Astrocyte of the spinal cord (primary cell): ENCODE results near the gene SVIL.
A peak's percentile ranks its signal among the peaks of the same experiment; 100 is the strongest.

Source experiments
- DNase-seq: peaks from one replicate; pipeline ENCODE4 v3.0.0; 2011; ENCODE audit warnings: low read depth, low spot score
- H3K4me3 ChIP-seq: 2 replicates; pipeline ENCODE4 v1.5.1; 2011; ENCODE audit warnings: low read depth, mild to moderate bottlenecking, low read length, moderate library complexity
- in situ Hi-C: cut with HindIII; loops from 2 replicates; pipeline ENCODE4 v1.10.0; 2017; ENCODE audit warnings: low sequenced_read_pairs
- TF ChIP-seq, protein P1 (sequence below): IDR thresholded peaks from 2 replicates; pipeline ENCODE4 v1.5.1; 2012; ENCODE audit warnings: low read depth, mild to moderate bottlenecking, low read length, inconsistent platforms

Gene SVIL

DNA sequence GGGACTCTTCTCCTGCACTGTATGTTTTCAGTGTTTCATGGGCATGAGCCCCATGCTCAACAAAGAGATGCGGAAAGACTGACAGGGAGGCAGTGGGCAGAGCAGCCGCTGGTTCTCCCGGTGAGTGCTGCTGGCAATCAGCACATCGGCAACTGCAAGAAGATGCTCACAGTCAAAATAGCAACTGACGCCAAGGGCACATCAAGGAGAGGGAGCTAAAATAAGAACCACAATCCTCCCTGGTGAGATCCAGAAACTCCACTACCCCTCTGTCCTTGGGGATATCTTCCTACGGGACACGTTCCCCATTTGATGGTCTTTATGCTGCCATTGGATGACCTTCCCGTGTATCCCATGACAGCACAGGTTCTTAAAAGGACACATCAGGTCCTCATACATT, 28.9 kb upstream of the SVIL start:
- no peak overlapping the region for H3K4me3 ChIP-seq
- in situ Hi-C loops = no loop called here
- TF ChIP-seq, protein P1, sequence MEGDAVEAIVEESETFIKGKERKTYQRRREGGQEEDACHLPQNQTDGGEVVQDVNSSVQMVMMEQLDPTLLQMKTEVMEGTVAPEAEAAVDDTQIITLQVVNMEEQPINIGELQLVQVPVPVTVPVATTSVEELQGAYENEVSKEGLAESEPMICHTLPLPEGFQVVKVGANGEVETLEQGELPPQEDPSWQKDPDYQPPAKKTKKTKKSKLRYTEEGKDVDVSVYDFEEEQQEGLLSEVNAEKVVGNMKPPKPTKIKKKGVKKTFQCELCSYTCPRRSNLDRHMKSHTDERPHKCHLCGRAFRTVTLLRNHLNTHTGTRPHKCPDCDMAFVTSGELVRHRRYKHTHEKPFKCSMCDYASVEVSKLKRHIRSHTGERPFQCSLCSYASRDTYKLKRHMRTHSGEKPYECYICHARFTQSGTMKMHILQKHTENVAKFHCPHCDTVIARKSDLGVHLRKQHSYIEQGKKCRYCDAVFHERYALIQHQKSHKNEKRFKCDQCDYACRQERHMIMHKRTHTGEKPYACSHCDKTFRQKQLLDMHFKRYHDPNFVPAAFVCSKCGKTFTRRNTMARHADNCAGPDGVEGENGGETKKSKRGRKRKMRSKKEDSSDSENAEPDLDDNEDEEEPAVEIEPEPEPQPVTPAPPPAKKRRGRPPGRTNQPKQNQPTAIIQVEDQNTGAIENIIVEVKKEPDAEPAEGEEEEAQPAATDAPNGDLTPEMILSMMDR = no peak
- DNase-seq = no peak

DNA sequence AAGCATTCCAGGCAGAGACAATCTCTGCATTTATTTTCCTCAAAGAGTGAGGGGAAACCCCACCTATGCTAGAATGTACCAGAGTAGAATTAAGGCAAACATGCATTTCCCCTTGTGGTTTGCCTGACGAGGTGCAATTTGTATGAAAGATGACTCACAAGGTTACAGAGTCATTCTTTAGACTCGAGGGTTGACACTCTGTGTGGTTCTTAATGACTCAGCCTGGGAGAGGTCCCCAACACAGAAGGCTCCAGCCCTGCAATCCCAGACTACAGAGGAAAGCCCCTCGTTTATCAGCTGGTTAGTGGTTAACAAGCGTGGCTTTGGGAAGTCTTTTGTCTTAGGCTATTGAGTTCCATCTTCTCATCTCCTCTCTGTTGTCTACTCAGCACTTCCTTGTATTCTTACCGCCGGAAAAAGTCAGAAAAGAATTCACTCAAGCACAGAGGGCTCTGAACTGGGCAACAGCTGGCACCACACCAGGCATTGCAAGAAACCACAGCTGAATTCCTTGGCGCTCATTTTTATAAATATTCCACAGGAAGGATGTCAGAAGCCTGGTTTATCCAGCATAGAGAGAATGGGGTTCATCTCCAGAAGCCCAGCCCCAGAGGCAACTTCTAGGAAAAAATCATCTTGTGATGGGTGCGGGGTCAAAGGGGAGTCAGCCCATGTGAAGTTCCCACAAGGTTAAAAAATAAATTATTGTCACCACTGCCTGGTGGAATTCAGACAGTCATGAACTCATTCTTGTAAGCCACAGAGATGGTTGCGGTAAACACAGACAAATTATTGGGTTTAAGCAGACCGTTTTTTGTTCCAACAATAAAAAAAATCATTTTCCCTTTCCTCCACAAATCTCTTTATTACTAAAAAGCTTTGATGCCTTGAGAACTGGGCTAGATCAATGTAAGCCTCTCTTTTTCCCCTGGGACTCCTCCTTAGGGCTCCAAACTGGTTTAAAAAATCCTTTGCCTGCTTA, 24.5 kb upstream of the SVIL start:
- in situ Hi-C loops = no loop called here
- H3K4me3 ChIP-seq = no peak overlapping the region
- DNase-seq = peak; percentile 100
- TF ChIP-seq, protein P1 = peak; percentile 42

DNA sequence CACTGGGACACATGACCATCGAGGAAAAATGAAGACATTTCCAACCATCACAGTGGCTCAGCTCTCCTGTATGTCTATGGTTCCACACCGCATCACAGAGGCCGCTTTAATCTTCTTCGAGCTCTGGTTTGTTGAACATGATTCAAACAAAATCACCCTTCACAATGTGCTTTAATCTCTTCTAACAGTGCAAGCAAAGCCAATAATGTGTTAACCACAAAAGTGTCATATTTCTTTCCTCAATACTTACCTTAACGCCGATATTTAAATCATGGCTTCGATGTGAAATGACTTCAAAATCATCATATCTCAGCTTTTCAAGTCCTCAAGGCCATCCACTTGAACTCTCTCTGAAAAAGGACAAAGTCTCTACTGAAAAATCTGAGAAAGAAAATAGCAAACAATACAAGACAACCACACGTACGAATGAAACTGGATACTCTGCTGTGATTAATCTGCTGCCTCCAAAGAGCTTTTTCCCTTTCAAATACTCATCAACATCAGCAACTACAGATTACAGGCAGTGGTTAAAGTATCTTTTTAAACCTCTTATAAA, 23.0 kb upstream of the SVIL start:
- TF ChIP-seq, protein P1 = no peak
- in situ Hi-C loops = no loop called here
- H3K4me3 ChIP-seq = no peak overlapping the region
- DNase-seq = peak; percentile 29

DNA sequence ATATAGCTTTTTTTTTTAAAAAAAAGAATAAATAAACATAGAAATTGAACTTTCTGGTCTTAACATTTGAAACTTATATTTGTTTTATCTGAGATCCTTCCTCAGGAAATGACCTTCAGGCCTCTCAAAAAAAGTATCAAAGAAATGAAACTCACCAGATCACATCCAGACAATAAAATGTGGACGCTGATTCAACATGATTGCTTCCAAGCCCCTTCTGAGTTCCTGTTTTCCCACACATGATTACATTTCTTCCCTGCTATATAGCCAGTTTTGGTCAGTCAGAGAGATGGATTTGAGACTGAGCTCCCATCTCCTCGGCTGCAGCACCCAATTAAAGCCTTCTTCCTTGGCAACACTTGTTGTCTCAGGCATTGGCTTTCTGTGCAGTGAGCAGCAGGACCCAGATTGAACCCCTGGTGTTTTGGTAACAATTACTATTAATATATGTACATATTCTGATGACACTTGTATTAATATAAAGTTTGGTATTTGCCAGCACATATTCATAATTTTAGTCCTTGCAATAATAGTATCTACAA, 21.8 kb upstream of the SVIL start:
- in situ Hi-C loops = no loop called here
- no peak overlapping the region for H3K4me3 ChIP-seq
- no peak for DNase-seq
- TF ChIP-seq, protein P1 = no peak

DNA sequence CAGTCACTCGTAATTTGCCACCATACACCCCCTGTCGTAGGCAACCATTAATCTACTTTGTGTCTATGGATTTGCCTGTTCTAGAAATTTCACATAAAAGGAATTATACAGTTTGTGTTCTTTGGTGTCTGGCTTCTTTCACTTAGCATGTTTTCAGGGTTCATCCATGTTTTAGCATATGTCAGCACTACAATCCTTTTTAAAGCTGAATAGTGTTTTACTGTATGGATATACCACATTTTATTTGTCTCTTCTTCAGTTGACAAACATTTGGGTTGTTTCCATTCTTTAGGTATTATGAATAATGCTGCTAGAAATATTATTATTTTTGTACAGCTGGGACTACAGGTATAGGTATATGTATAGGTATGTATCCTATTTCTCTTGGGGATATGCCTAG, 17.4 kb upstream of the SVIL start:
- TF ChIP-seq, protein P1 = no peak
- no peak for DNase-seq
- no peak overlapping the region for H3K4me3 ChIP-seq
- in situ Hi-C loops = no loop called here

DNA sequence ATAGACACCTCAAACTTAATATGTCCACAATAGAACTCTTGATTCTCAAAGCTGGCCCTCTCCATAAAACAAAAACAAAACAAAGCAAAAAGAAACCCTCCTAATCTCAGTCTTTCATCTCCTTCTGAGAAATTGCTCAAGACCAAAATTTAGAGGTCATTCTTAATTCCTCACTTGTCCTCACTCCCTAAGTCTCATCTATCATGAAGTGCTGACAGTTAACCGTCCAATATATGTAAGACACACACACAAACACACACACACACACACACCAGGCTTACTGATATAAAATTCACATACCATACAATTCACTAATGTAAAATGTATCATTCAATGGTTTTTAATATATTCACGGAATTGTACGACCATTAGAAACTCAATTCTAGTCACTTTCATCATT, 17.0 kb upstream of the SVIL start:
- in situ Hi-C loops = no loop called here
- no peak overlapping the region for H3K4me3 ChIP-seq
- TF ChIP-seq, protein P1 = no peak
- no peak for DNase-seq
